ENCODE data around the gene PIAS4. TPM values are rescaled to one million over a fixed set of nuclear protein-coding genes. Genes with fewer than 3 reads are reported as not detected.

The PIAS4 gene
- total RNA-seq, 3 donors from 2014 or later: 9.4 to 17.0 (median 15.7) TPM

DNA sequence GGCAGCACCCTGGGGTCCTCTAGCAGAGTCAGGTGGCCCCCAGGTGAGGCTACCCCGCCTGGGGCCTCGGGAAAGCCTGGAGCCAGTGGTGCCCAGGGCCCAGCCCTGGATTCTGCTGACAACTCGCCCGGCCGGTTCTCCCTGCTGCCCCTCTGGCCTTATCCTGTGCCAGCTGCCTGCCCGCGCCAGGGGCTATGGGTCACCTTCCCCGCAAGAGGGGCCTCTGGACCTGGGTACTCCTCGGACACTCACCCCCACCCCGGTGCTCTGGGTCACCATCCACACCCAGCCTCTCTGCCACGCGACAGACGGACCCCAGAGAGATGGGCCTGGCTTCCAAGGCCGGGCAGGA, 35.2 kb downstream of the PIAS4 start:
- Histone ChIP-seq H3K27ac (peak overlapping the region; percentile 78 to 83), H3K9me3 (no peaks in the 10 kb centered on the region), H3K4me1 (peaks cover 0 to 16% of the 10 kb centered on the region in 2 donors), H3K36me3 (no peaks in the 10 kb centered on the region), H3K4me3 (peak overlapping the region in 1 of 3 donors; percentile 24), H3K27me3 (no peaks in the 10 kb centered on the region)
- DNase-seq (ENCODE audit: low spot score in 2 of 2): peak; percentile 53 to 74
- TF ChIP-seq POLR2AphosphoS5 (IDR thresholded peaks at IDR 0.05): no peak
- TF ChIP-seq, protein P1, sequence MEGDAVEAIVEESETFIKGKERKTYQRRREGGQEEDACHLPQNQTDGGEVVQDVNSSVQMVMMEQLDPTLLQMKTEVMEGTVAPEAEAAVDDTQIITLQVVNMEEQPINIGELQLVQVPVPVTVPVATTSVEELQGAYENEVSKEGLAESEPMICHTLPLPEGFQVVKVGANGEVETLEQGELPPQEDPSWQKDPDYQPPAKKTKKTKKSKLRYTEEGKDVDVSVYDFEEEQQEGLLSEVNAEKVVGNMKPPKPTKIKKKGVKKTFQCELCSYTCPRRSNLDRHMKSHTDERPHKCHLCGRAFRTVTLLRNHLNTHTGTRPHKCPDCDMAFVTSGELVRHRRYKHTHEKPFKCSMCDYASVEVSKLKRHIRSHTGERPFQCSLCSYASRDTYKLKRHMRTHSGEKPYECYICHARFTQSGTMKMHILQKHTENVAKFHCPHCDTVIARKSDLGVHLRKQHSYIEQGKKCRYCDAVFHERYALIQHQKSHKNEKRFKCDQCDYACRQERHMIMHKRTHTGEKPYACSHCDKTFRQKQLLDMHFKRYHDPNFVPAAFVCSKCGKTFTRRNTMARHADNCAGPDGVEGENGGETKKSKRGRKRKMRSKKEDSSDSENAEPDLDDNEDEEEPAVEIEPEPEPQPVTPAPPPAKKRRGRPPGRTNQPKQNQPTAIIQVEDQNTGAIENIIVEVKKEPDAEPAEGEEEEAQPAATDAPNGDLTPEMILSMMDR (IDR thresholded peaks at IDR 0.05): no peak
- TF ChIP-seq POLR2A (IDR thresholded peaks at IDR 0.05): no peak
- intact Hi-C loops (cut with DNase I; ENCODE audit: low total_unique reads): no loop called here

DNA sequence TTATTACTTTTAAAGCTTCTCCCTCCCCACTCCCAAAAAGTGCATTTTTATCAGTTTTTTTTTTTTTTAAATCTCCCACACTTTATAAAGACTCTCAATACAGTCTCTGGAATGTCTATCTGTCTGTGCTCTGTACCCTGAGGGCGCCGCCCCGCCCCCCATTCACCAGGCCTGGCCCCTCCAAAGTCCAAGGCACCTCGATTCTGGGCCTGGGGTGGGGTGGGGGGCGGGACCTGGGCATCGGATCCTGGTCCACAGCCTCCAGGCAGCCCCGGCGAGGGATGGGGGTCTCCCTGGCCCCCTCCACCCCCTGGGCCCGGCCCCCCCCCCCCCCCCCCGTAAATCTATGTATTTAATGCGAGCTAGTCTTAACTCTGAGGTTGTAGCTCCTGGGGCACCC, 35.9 kb downstream of the PIAS4 start:
- Histone ChIP-seq H3K27me3 (no peaks in the 10 kb centered on the region), H3K27ac (peak overlapping the region in 1 of 2 donors; percentile 78), H3K9me3 (no peaks in the 10 kb centered on the region), H3K36me3 (no peaks in the 10 kb centered on the region), H3K4me3 (no peak overlapping the region), H3K4me1 (peaks cover 0 to 16% of the 10 kb centered on the region in 2 donors)
- intact Hi-C loops (cut with DNase I; ENCODE audit: low total_unique reads): no loop called here
- TF ChIP-seq, protein P1 (IDR thresholded peaks at IDR 0.05): no peak
- no peak for TF ChIP-seq POLR2A (IDR thresholded peaks at IDR 0.05)
- TF ChIP-seq POLR2AphosphoS5 (IDR thresholded peaks at IDR 0.05): no peak
- DNase-seq (ENCODE audit: low spot score in 2 of 2): no peak

- Histone ChIP-seq H3K9me3 (no peaks in the 10 kb centered on the region), H3K27me3 (no peaks in the 10 kb centered on the region), H3K27ac (peak overlapping the region in 1 of 2 donors; percentile 78), H3K4me1 (peaks cover 0 to 16% of the 10 kb centered on the region in 2 donors), H3K36me3 (no peaks in the 10 kb centered on the region), H3K4me3 (no peak overlapping the region)
- intact Hi-C loops (cut with DNase I; ENCODE audit: low total_unique reads): no loop called here
- no peak for DNase-seq (ENCODE audit: low spot score in 2 of 2)
- TF ChIP-seq POLR2A (IDR thresholded peaks at IDR 0.05) (no peak), POLR2AphosphoS5 (IDR thresholded peaks at IDR 0.05) (no peak)
- TF ChIP-seq, protein P1 (IDR thresholded peaks at IDR 0.05): no peak
Observed at GRCh38 chr19:4043966-4044715, 36.6 kb downstream of the PIAS4 start.

- H3K36me3 ChIP-seq: no peaks in the 10 kb centered on the region
- H3K27ac ChIP-seq: peak overlapping the region in 1 of 2 donors; percentile 8
Observed at GRCh38 chr19:4044990-4045465, 37.5 kb downstream of the PIAS4 start.

More at GRCh38 chr19:4044990-4045465, 37.5 kb downstream of the PIAS4 start:
- intact Hi-C loops (cut with DNase I; ENCODE audit: low total_unique reads): no loop called here
- no peak for TF ChIP-seq POLR2A (IDR thresholded peaks at IDR 0.05)
- TF ChIP-seq POLR2AphosphoS5 (IDR thresholded peaks at IDR 0.05): no peak
- TF ChIP-seq, protein P1 (IDR thresholded peaks at IDR 0.05): no peak
- Histone ChIP-seq H3K4me1 (peaks cover 0 to 16% of the 10 kb centered on the region in 2 donors), H3K9me3 (no peaks in the 10 kb centered on the region), H3K4me3 (no peak overlapping the region), H3K27me3 (no peaks in the 10 kb centered on the region)
- DNase-seq (ENCODE audit: low spot score in 2 of 2): no peak
